ENCODE results near the gene BNIP5. TPM values are rescaled to one million over a fixed set of nuclear protein-coding genes. Genes with fewer than 3 reads are reported as not detected.
A peak's percentile ranks its signal among the peaks of the same experiment; 100 is the strongest.

Gene BNIP5
- total RNA-seq, 1 donor from 2014 or later, result not detected

GRCh38 chr6:36376183-36376582, 39.5 kb upstream of the BNIP5 start:
- Histone ChIP-seq H3K4me3 (no peak overlapping the region), H3K4me1 (peaks cover 4 to 20% of the 10 kb centered on the region in 2 donors), H3K27ac (peak overlapping the region; percentile 84 to 85), H3K36me3 (no peaks in the 10 kb centered on the region), H3K9me3 (no peaks in the 10 kb centered on the region), H3K27me3 (no peaks in the 10 kb centered on the region)
- no peak for DNase-seq (ENCODE audit: low spot score in 2 of 2)
- intact Hi-C loops (cut with DNase I), result no loop called here
- no peak for TF ChIP-seq CTCF (IDR thresholded peaks at IDR 0.05)

- H3K4me3 ChIP-seq, result no peak overlapping the region
- no peak for DNase-seq (ENCODE audit: low spot score in 2 of 2)
- H3K36me3 ChIP-seq, result no peaks in the 10 kb centered on the region
- no peaks in the 10 kb centered on the region for H3K27me3 ChIP-seq
- peak overlapping the region; percentile 46 to 60 for H3K27ac ChIP-seq
- H3K9me3 ChIP-seq, result no peaks in the 10 kb centered on the region
- TF ChIP-seq CTCF (IDR thresholded peaks at IDR 0.05), result no peak
- intact Hi-C loops (cut with DNase I), result no loop called here
- H3K4me1 ChIP-seq, result peaks cover 4 to 16% of the 10 kb centered on the region in 2 donors
Observed at GRCh38 chr6:36375644-36376155, 39.0 kb upstream of the BNIP5 start.

GRCh38 chr6:36374972-36375371, 38.3 kb upstream of the BNIP5 start:
- Histone ChIP-seq H3K27me3 (no peaks in the 10 kb centered on the region), H3K36me3 (no peaks in the 10 kb centered on the region), H3K4me3 (no peak overlapping the region), H3K4me1 (peaks cover 4 to 16% of the 10 kb centered on the region in 2 donors), H3K27ac (peak overlapping the region; percentile 46 to 60), H3K9me3 (no peaks in the 10 kb centered on the region)
- DNase-seq (ENCODE audit: low spot score in 2 of 2), result no peak
- TF ChIP-seq CTCF (IDR thresholded peaks at IDR 0.05), result no peak
- intact Hi-C loops (cut with DNase I), result no loop called here

GRCh38 chr6:36374194-36374593, 37.5 kb upstream of the BNIP5 start:
- Histone ChIP-seq H3K9me3 (no peaks in the 10 kb centered on the region), H3K27ac (peak overlapping the region in 1 of 2 donors; percentile 46)
- DNase-seq (ENCODE audit: low spot score in 2 of 2), result no peak

GRCh38 chr6:36373368-36374019, 36.8 kb upstream of the BNIP5 start:
- Histone ChIP-seq H3K4me3 (no peak overlapping the region), H3K4me1 (peaks cover 4 to 15% of the 10 kb centered on the region in 2 donors), H3K9me3 (no peaks in the 10 kb centered on the region), H3K27me3 (no peaks in the 10 kb centered on the region), H3K27ac (no peak overlapping the region), H3K36me3 (peaks cover 3 to 4% of the 10 kb centered on the region in 2 donors)
- DNase-seq (ENCODE audit: low spot score in 2 of 2), result no peak
- TF ChIP-seq CTCF (IDR thresholded peaks at IDR 0.05), result no peak
- intact Hi-C loops (cut with DNase I), result no loop called here

More at GRCh38 chr6:36374194-36374593, 37.5 kb upstream of the BNIP5 start:
- Histone ChIP-seq H3K4me1 (peaks cover 4 to 16% of the 10 kb centered on the region in 2 donors), H3K36me3 (peaks cover 0 to 3% of the 10 kb centered on the region in 2 donors), H3K27me3 (no peaks in the 10 kb centered on the region), H3K4me3 (no peak overlapping the region)
- no peak for TF ChIP-seq CTCF (IDR thresholded peaks at IDR 0.05)
- intact Hi-C loops (cut with DNase I), result no loop called here
